ENCODE results near the gene TCF25.

- TF ChIP-seq MAX (IDR thresholded peaks at IDR 0.05) (no peak), POLR2A (IDR thresholded peaks at IDR 0.05; ENCODE audit: borderline replicate concordance, extremely low read depth, insufficient read depth, insufficient read length) (no peak), REST (IDR thresholded peaks at IDR 0.05; ENCODE audit: low read depth) (no peak), POLR2AphosphoS5 (IDR thresholded peaks at IDR 0.05; ENCODE audit: low read depth, low read length) (no peak), ATF3 (IDR thresholded peaks at IDR 0.05) (no peak), CTCF (IDR thresholded peaks at IDR 0.05 in 2 of 3, conservative IDR thresholded peaks at IDR 0.05 in 1 of 3; ENCODE audit: borderline replicate concordance in 1 of 3, insufficient read depth in 1 of 3, low read depth in 2 of 3, low read length in 2 of 3) (no peak), EZH2 (IDR thresholded peaks at IDR 0.05) (no peak), SIN3A (IDR thresholded peaks at IDR 0.05; ENCODE audit: low read depth) (no peak), TCF7L2 (IDR thresholded peaks at IDR 0.05; ENCODE audit: borderline replicate concordance, extremely low read depth, insufficient read depth, insufficient read length) (no peak), ZBTB33 (IDR thresholded peaks at IDR 0.05; ENCODE audit: extremely low read depth, insufficient replicate concordance, low read length) (no peak), FOSL1 (IDR thresholded peaks at IDR 0.05; ENCODE audit: low read depth) (no peak)
Observed at GRCh38 chr16:89843409-89844350, 29.7 kb upstream of the TCF25 start.

Measured in HCT116 (cell line).